CD14-positive monocyte (primary cell): ENCODE measurements around the gene APC. TPM values are rescaled to one million over a fixed set of nuclear protein-coding genes. Genes with fewer than 3 reads are reported as not detected.

Source experiments
- DNase-seq, 3 donors: peaks; one replicate each; pipeline ENCODE4 v3.0.0-alpha.2; 2011 to 2022
- H2AFZ ChIP-seq: 2 replicates; pipeline ENCODE4 v1.6.0; 2012; ENCODE audit warnings: mild to moderate bottlenecking, low read depth, low read length, inconsistent platforms; ENCODE audit not compliant: insufficient read depth, poor library complexity, severe bottlenecking
- H3K27ac ChIP-seq, 2 donors: 1 replicate in 1 of 2; 2 replicates in 1 of 2; pipeline ENCODE4 v1.5.1; 2012 to 2013; ENCODE audit warnings: low read length in 2 of 2, control low read depth in 1 of 2, inconsistent platforms in 1 of 2, low read depth in 1 of 2, mild to moderate bottlenecking in 1 of 2
- H3K27me3 ChIP-seq, 2 donors: one replicate each; pipeline versions ENCODE4 v1.6.0 to v1.6.1; 2011 to 2013; ENCODE audit warnings: low read length in 2 of 2; ENCODE audit not compliant: control insufficient read depth in 2 of 2, insufficient read depth in 2 of 2
- H3K36me3 ChIP-seq, 2 donors: replicated peaks in 1 of 2; 1 replicate in 1 of 2; 2 replicates in 1 of 2; pipeline versions ENCODE4 v1.5.1 to v1.6.1; 2012 to 2013; ENCODE audit warnings: low read length in 2 of 2, control low read depth in 1 of 2, inconsistent platforms in 1 of 2, mild to moderate bottlenecking in 1 of 2; ENCODE audit not compliant: insufficient read depth in 2 of 2, control insufficient read depth in 1 of 2
- H3K4me1 ChIP-seq, 2 donors: 1 replicate in 1 of 2; 2 replicates in 1 of 2; pipeline versions ENCODE4 v1.5.1 to v1.6.1; 2012 to 2013; ENCODE audit warnings: low read length in 2 of 2, control low read depth in 1 of 2, inconsistent platforms in 1 of 2, mild to moderate bottlenecking in 1 of 2, moderate library complexity in 1 of 2; ENCODE audit not compliant: insufficient read depth in 2 of 2, control insufficient read depth in 1 of 2
- H3K4me2 ChIP-seq: replicated peaks from 2 replicates; pipeline ENCODE3; 2012; ENCODE audit warnings: low read length, moderate library complexity, mild to moderate bottlenecking; ENCODE audit not compliant: poor library complexity, severe bottlenecking; ENCODE audit errors: extremely low read depth
- H3K4me3 ChIP-seq, 3 experiments: fragments of 200-600 bp in 1 of 3; sonication (generic) in 1 of 3; replicated peaks in 1 of 3; 1 replicate in 2 of 3; 2 replicates in 1 of 3; pipeline ENCODE4 v1.5.1; 2011 to 2013; ENCODE audit warnings: low read length in 3 of 3, mild to moderate bottlenecking in 3 of 3, control low read depth in 2 of 3, low read depth in 2 of 3, inconsistent platforms in 1 of 3, moderate library complexity in 1 of 3
- H3K79me2 ChIP-seq: 2 replicates; pipeline ENCODE4 v1.6.0; 2012; ENCODE audit warnings: mild to moderate bottlenecking, control low read depth, inconsistent platforms, low read length, moderate library complexity; ENCODE audit not compliant: insufficient read depth
- H3K9ac ChIP-seq: 2 replicates; pipeline ENCODE4 v1.6.0; 2017; ENCODE audit warnings: low read length, mild to moderate bottlenecking; ENCODE audit not compliant: insufficient read depth, poor library complexity, severe bottlenecking
- H3K9me3 ChIP-seq, 2 donors: replicated peaks in 1 of 2; 1 replicate in 1 of 2; 2 replicates in 1 of 2; pipeline versions ENCODE4 v1.5.1 to v1.6.1; 2012 to 2013; ENCODE audit warnings: low read length in 2 of 2, control low read depth in 1 of 2; ENCODE audit not compliant: control insufficient read depth in 1 of 2, insufficient read depth in 1 of 2
- H4K20me1 ChIP-seq: 2 replicates; pipeline ENCODE4 v1.6.0; 2012; ENCODE audit warnings: mild to moderate bottlenecking, low read length, control low read depth, moderate library complexity; ENCODE audit not compliant: insufficient read depth
- H3K27ac Mint-ChIP-seq, 7 donors: one replicate each; pipeline ENCODE4 v1.8.0; 2020; ENCODE audit warnings: mild to moderate bottlenecking in 7 of 7, mixed read lengths in 7 of 7, moderate library complexity in 6 of 7, inconsistent platforms in 2 of 7
- H3K27me3 Mint-ChIP-seq, 3 donors: one replicate each; pipeline ENCODE4 v1.8.0; 2021 to 2022; ENCODE audit warnings: low read depth in 3 of 3, mild to moderate bottlenecking in 3 of 3, mixed read lengths in 3 of 3, moderate library complexity in 3 of 3, inconsistent platforms in 1 of 3
- H3K36me3 Mint-ChIP-seq, 2 donors: one replicate each; pipeline ENCODE4 v1.8.0; 2020; ENCODE audit warnings: mixed read lengths in 2 of 2, inconsistent platforms in 1 of 2, mild to moderate bottlenecking in 1 of 2
- H3K4me1 Mint-ChIP-seq: one replicate; pipeline ENCODE4 v1.8.0; 2020; ENCODE audit warnings: mild to moderate bottlenecking, mixed read lengths
- H3K4me3 Mint-ChIP-seq, 2 donors: one replicate each; pipeline ENCODE4 v1.8.0; 2020; ENCODE audit warnings: mild to moderate bottlenecking in 2 of 2, mixed read lengths in 2 of 2, moderate library complexity in 1 of 2
- H3K9me3 Mint-ChIP-seq, 7 donors: one replicate each; pipeline ENCODE4 v1.8.0; 2020 to 2022; ENCODE audit warnings: mixed read lengths in 7 of 7, mild to moderate bottlenecking in 6 of 7, moderate library complexity in 6 of 7, inconsistent platforms in 2 of 7
- CTCF ChIP-seq: fragments of 200-600 bp; IDR thresholded peaks from one replicate; pipeline ENCODE4 v1.8.0; 2022; ENCODE audit warnings: antibody characterized with exemption, mild to moderate bottlenecking
- WGBS: methylation state at CpG from one replicate; pipeline ENCODE4 v1.1.5; 2013; ENCODE audit warnings: missing lambda C conversion rate; ENCODE audit not compliant: insufficient coverage; 5-methylcytosine and 5-hydroxymethylcytosine counted together
- intact Hi-C, 2 donors: fragments of 100-400 bp; cut with micrococcal nuclease; formaldehyde crosslinking; loops; one replicate each; pipeline versions ENCODE4 v1.15.0 to v1.15.1; 2023
- polyA plus RNA-seq, 3 donors: library from polyadenylated mRNA; depleted of rRNA in 1 of 3; unstranded in 2 of 3; stranded (reverse) in 1 of 3; fragments of 300-500 nt in 2 of 3; fragments of >200 nt in 1 of 3; fragmentation: Illumina TruSeq in 2 of 3; gene quantifications; 1 replicate in 2 of 3; 2 replicates in 1 of 3; pipeline ENCODE4 v1.2.3, GENCODE V29; 2012 to 2021

The APC gene
- polyA plus RNA-seq, 3 donors, result 6.5 to 13.6 (median 9.0) TPM

GRCh38 chr5:112878101-112878500, 140.4 kb downstream of the APC start:
- 50% methylated on average over 2 of the region's 4 CpGs for WGBS
- Histone ChIP-seq H3K4me1 (no peaks in the 10 kb centered on the region), H3K27ac (no peak overlapping the region), H3K36me3 (peaks cover 52 to 76% of the 10 kb centered on the region in 2 donors), H3K9me3 (no peaks in the 10 kb centered on the region), H2AFZ (no peak overlapping the region), H3K4me3 (no peak overlapping the region), H3K27me3 (no peaks in the 10 kb centered on the region), H3K9ac (no peak overlapping the region), H3K4me2 (no peak overlapping the region), H3K79me2 (peaks cover 31% of the 10 kb centered on the region), H4K20me1 (peaks cover 56% of the 10 kb centered on the region)
- DNase-seq, result no peak
- no peaks in the 10 kb centered on the region for H3K9me3 Mint-ChIP-seq
- intact Hi-C loops, result no loop called here
- H3K36me3 Mint-ChIP-seq, result peaks cover 26 to 63% of the 10 kb centered on the region in 2 donors
- peaks cover 8% of the 10 kb centered on the region for H3K4me1 Mint-ChIP-seq
- no peak overlapping the region for H3K4me3 Mint-ChIP-seq
- no peak for TF ChIP-seq CTCF
- H3K27me3 Mint-ChIP-seq, result no peaks in the 10 kb centered on the region
- peak overlapping the region in 1 of 7 donors; percentile 13 for H3K27ac Mint-ChIP-seq

- H3K9ac ChIP-seq, result no peak overlapping the region
- no peak for TF ChIP-seq CTCF
- H4K20me1 ChIP-seq, result peaks cover 62% of the 10 kb centered on the region
- no peaks in the 10 kb centered on the region for H3K27me3 Mint-ChIP-seq
- intact Hi-C loops, result no loop called here
- H3K4me1 Mint-ChIP-seq, result peaks cover 8% of the 10 kb centered on the region
- no peak overlapping the region for H3K27ac ChIP-seq
- no peak overlapping the region for H3K4me3 Mint-ChIP-seq
- peaks cover 31% of the 10 kb centered on the region for H3K79me2 ChIP-seq
- H3K27ac Mint-ChIP-seq, result no peak overlapping the region
- no peak overlapping the region for H3K4me3 ChIP-seq
- H3K9me3 Mint-ChIP-seq, result no peaks in the 10 kb centered on the region
- H3K36me3 Mint-ChIP-seq, result peaks cover 26 to 58% of the 10 kb centered on the region in 2 donors
- DNase-seq, result no peak
- no CpG with 5 or more reads among the region's 4 CpGs for WGBS
- H3K4me1 ChIP-seq, result no peaks in the 10 kb centered on the region
- no peaks in the 10 kb centered on the region for H3K27me3 ChIP-seq
- no peaks in the 10 kb centered on the region for H3K9me3 ChIP-seq
- peaks cover 54 to 82% of the 10 kb centered on the region in 2 donors for H3K36me3 ChIP-seq
- H3K4me2 ChIP-seq, result no peak overlapping the region
- no peak overlapping the region for H2AFZ ChIP-seq
Measured at GRCh38 chr5:112878760-112879159, 141.1 kb downstream of the APC start.
